ENCODE data around the gene TAMM41. TPM values are rescaled to one million over a fixed set of nuclear protein-coding genes. Genes with fewer than 3 reads are reported as not detected.
"Not testable (repeated sequence)": the region's sequence is repeated elsewhere in the genome, so short reads cannot be mapped to it uniquely, and the experiment has no call there.

TAMM41 gene, protein sequence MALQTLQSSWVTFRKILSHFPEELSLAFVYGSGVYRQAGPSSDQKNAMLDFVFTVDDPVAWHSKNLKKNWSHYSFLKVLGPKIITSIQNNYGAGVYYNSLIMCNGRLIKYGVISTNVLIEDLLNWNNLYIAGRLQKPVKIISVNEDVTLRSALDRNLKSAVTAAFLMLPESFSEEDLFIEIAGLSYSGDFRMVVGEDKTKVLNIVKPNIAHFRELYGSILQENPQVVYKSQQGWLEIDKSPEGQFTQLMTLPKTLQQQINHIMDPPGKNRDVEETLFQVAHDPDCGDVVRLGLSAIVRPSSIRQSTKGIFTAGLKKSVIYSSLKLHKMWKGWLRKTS
- total RNA-seq (2014; rRNA removed; shearing (Covaris generic); ENCODE audit: low replicate concordance) = 13.7 and 16.0 TPM in 2 replicates

- Histone ChIP-seq H3K4me1 (ENCODE audit: low read length) (peaks cover 19% of the 10 kb centered on the region), H3K4me2 (ENCODE audit: low read depth, low read length, poor library complexity, severe bottlenecking) (peak within 1 kb of the TSS; percentile 91), H3K9me2 (replicated peaks; ENCODE audit: insufficient read depth, low read length) (no peaks in the 10 kb centered on the region), H3K36me3 (ENCODE audit: insufficient read depth, low read length) (peaks cover 28% of the 10 kb centered on the region), H4K20me1 (ENCODE audit: insufficient read depth, low read depth, low read length) (no peaks in the 10 kb centered on the region), H3K27ac (ENCODE audit: low read length) (peak within 1 kb of the TSS; percentile 50; the same call in 1 of the 2 replicates), H3K27me3 (ENCODE audit: low read length) (no peaks in the 10 kb centered on the region), H3K9ac (ENCODE audit: low read length) (peak within 1 kb of the TSS; percentile 96), H3K4me3 (ENCODE audit: low read length) (peak within 1 kb of the TSS; percentile 95), H3K79me2 (ENCODE audit: low read length) (peaks cover 41% of the 10 kb centered on the region), H3K9me3 (ENCODE audit: low read length) (no peaks in the 10 kb centered on the region), H2AFZ (ENCODE audit: low read length) (peak within 1 kb of the TSS; percentile 57)
- peak; percentile 96 for DNase-seq
These were observed at the start of gene TAMM41 for GRCh38 chr3:11846281-11847266. Gene TAMM41 (minus strand): TSS chr3:11846885. CDS start chr3:11846636, 249 bp downstream.

- Histone ChIP-seq H3K27ac (ENCODE audit: low read length) (no peak overlapping the region), H3K9me3 (ENCODE audit: low read length) (no peaks in the 10 kb centered on the region), H3K27me3 (ENCODE audit: low read length) (no peaks in the 10 kb centered on the region), H3K4me3 (ENCODE audit: low read length) (no peak overlapping the region), H4K20me1 (ENCODE audit: insufficient read depth, low read depth, low read length) (no peaks in the 10 kb centered on the region), H3K4me2 (ENCODE audit: low read depth, low read length, poor library complexity, severe bottlenecking) (no peak overlapping the region), H3K36me3 (ENCODE audit: insufficient read depth, low read length) (no peaks in the 10 kb centered on the region), H3K79me2 (ENCODE audit: low read length) (no peaks in the 10 kb centered on the region), H3K9me2 (replicated peaks; ENCODE audit: insufficient read depth, low read length) (no peaks in the 10 kb centered on the region), H3K4me1 (ENCODE audit: low read length) (no peaks in the 10 kb centered on the region), H2AFZ (ENCODE audit: low read length) (no peak overlapping the region), H3K9ac (ENCODE audit: low read length) (no peak overlapping the region)
- DNase-seq = no peak
These were observed 32.2 kb upstream of the TAMM41 start for GRCh38 chr3:11878837-11879236.

GRCh38 chr3:11874707-11875106 is 28.0 kb upstream of the TAMM41 start:
- not testable (repeated sequence) for H3K27ac ChIP-seq (ENCODE audit: low read length); H3K9me2 ChIP-seq (replicated peaks; ENCODE audit: insufficient read depth, low read length); H3K4me3 ChIP-seq (ENCODE audit: low read length); H3K4me2 ChIP-seq (ENCODE audit: low read depth, low read length, poor library complexity, severe bottlenecking); H3K36me3 ChIP-seq (ENCODE audit: insufficient read depth, low read length); H3K79me2 ChIP-seq (ENCODE audit: low read length); H3K4me1 ChIP-seq (ENCODE audit: low read length); H2AFZ ChIP-seq (ENCODE audit: low read length); DNase-seq; H3K9me3 ChIP-seq (ENCODE audit: low read length); H3K27me3 ChIP-seq (ENCODE audit: low read length); H4K20me1 ChIP-seq (ENCODE audit: insufficient read depth, low read depth, low read length); H3K9ac ChIP-seq (ENCODE audit: low read length)

GRCh38 chr3:11863739-11864138 is 17.1 kb upstream of the TAMM41 start:
- not testable (repeated sequence) for H2AFZ ChIP-seq (ENCODE audit: low read length); H3K79me2 ChIP-seq (ENCODE audit: low read length); H3K9me2 ChIP-seq (replicated peaks; ENCODE audit: insufficient read depth, low read length); H3K4me1 ChIP-seq (ENCODE audit: low read length); H3K27me3 ChIP-seq (ENCODE audit: low read length); H3K4me2 ChIP-seq (ENCODE audit: low read depth, low read length, poor library complexity, severe bottlenecking); H3K4me3 ChIP-seq (ENCODE audit: low read length); H3K27ac ChIP-seq (ENCODE audit: low read length); H4K20me1 ChIP-seq (ENCODE audit: insufficient read depth, low read depth, low read length); H3K36me3 ChIP-seq (ENCODE audit: insufficient read depth, low read length); H3K9ac ChIP-seq (ENCODE audit: low read length); DNase-seq; H3K9me3 ChIP-seq (ENCODE audit: low read length)

DNA sequence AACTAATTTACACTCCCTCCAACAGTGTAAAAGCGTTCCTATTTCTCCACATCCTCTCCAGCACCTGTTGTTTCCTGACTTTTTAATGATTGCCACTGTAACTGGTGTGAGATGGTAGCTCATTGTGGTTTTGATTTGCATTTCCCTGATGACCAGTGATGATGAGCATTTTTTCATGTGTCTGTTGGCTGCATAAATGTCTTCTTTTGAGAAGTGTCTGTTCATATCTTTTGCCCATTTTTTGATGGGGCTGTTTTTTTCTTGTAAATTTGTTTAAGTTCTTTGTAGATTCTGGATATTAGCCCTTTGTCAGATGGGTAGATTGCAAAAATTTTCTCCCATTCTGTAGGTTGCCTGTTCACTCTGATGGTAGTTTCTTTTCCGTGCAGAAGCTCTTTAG is 15.9 kb upstream of the TAMM41 start:
- DNase-seq; H3K79me2 ChIP-seq (ENCODE audit: low read length); H3K9ac ChIP-seq (ENCODE audit: low read length); H3K4me1 ChIP-seq (ENCODE audit: low read length); H4K20me1 ChIP-seq (ENCODE audit: insufficient read depth, low read depth, low read length); H3K4me2 ChIP-seq (ENCODE audit: low read depth, low read length, poor library complexity, severe bottlenecking); H3K36me3 ChIP-seq (ENCODE audit: insufficient read depth, low read length); H3K4me3 ChIP-seq (ENCODE audit: low read length); H3K27me3 ChIP-seq (ENCODE audit: low read length); H3K9me2 ChIP-seq (replicated peaks; ENCODE audit: insufficient read depth, low read length); H2AFZ ChIP-seq (ENCODE audit: low read length); H3K27ac ChIP-seq (ENCODE audit: low read length); H3K9me3 ChIP-seq (ENCODE audit: low read length): not testable (repeated sequence)

- not testable (repeated sequence) for H3K27me3 ChIP-seq (ENCODE audit: low read length); H3K9me2 ChIP-seq (replicated peaks; ENCODE audit: insufficient read depth, low read length); H3K9ac ChIP-seq (ENCODE audit: low read length); DNase-seq; H3K27ac ChIP-seq (ENCODE audit: low read length); H3K4me1 ChIP-seq (ENCODE audit: low read length); H2AFZ ChIP-seq (ENCODE audit: low read length); H3K36me3 ChIP-seq (ENCODE audit: insufficient read depth, low read length); H3K79me2 ChIP-seq (ENCODE audit: low read length); H4K20me1 ChIP-seq (ENCODE audit: insufficient read depth, low read depth, low read length); H3K4me2 ChIP-seq (ENCODE audit: low read depth, low read length, poor library complexity, severe bottlenecking); H3K4me3 ChIP-seq (ENCODE audit: low read length); H3K9me3 ChIP-seq (ENCODE audit: low read length)
These were observed 15.5 kb upstream of the TAMM41 start for GRCh38 chr3:11862145-11862544.

DNA sequence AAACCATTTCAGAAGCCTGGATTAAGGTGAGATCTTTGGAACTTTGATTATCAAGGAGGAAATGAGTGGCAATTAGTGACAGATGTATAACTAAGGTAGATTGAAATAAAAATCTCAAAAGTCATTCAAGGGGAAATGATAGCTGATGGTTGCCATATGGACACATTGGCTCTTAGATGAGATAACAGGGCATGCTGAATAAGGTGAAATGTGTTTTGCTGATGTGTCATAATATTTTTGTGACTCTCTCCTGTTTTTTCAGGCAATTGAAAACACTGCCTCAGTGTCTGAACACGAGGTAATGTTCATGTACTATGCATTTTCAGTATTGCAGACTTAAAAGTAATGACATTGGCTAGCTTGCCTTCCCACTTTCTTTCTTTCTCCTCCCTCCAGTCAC is 13.5 kb upstream of the TAMM41 start:
- DNase-seq; H3K4me2 ChIP-seq (ENCODE audit: low read depth, low read length, poor library complexity, severe bottlenecking); H3K9ac ChIP-seq (ENCODE audit: low read length); H3K79me2 ChIP-seq (ENCODE audit: low read length); H3K9me3 ChIP-seq (ENCODE audit: low read length); H3K27me3 ChIP-seq (ENCODE audit: low read length); H3K36me3 ChIP-seq (ENCODE audit: insufficient read depth, low read length); H3K27ac ChIP-seq (ENCODE audit: low read length); H2AFZ ChIP-seq (ENCODE audit: low read length); H3K9me2 ChIP-seq (replicated peaks; ENCODE audit: insufficient read depth, low read length); H4K20me1 ChIP-seq (ENCODE audit: insufficient read depth, low read depth, low read length); H3K4me3 ChIP-seq (ENCODE audit: low read length); H3K4me1 ChIP-seq (ENCODE audit: low read length): not testable (repeated sequence)

DNA sequence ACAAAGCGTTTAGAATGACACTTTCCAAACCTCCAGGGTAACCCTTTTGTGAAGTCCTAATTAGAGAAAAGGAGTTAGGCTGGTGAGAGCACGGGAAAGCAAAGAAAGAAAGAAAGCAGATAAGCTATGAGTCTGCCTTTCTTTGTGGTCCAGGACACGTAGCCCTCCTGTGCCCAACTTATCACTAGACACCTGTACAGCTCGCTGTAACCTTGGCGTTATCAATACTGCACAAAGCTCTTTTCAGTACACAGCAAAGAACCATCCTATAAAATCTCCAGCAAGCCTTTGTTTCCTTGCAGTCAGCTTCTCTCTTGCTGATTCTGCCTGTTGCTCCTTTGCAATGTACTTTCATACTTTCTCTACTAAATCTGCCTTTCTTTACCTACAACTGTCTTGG is 6.8 kb upstream of the TAMM41 start:
- H2AFZ ChIP-seq (ENCODE audit: low read length) = 0 out of 2 replicates have a peak overlapping the region, but pooled peaks have one; percentile 27

More for the DNA sequence above, 6.8 kb upstream of the TAMM41 start:
- Histone ChIP-seq H3K27me3 (ENCODE audit: low read length) (no peaks in the 10 kb centered on the region), H3K9ac (ENCODE audit: low read length) (no peak overlapping the region), H3K4me3 (ENCODE audit: low read length) (no peak overlapping the region), H3K27ac (ENCODE audit: low read length) (no peak overlapping the region), H3K4me2 (ENCODE audit: low read depth, low read length, poor library complexity, severe bottlenecking) (no peak overlapping the region), H3K9me3 (ENCODE audit: low read length) (no peaks in the 10 kb centered on the region), H3K79me2 (ENCODE audit: low read length) (no peaks in the 10 kb centered on the region), H4K20me1 (ENCODE audit: insufficient read depth, low read depth, low read length) (no peaks in the 10 kb centered on the region), H3K36me3 (ENCODE audit: insufficient read depth, low read length) (no peaks in the 10 kb centered on the region), H3K9me2 (replicated peaks; ENCODE audit: insufficient read depth, low read length) (no peaks in the 10 kb centered on the region), H3K4me1 (ENCODE audit: low read length) (no peaks in the 10 kb centered on the region)
- no peak for DNase-seq
